Measurements from ENCODE around the gene PROSER3. TPM values are rescaled to one million over a fixed set of nuclear protein-coding genes. Genes with fewer than 3 reads are reported as not detected.

Gene PROSER3
- polyA plus RNA-seq, 1 donor (not counting 4 experiments of a cell fraction or from before 2014, with no cell fraction given) = 5.5 TPM

- no peak overlapping the region for H2AFZ ChIP-seq (ENCODE audit: control insufficient read depth, low read length)
- no peaks in the 10 kb centered on the region for H3K9me1 ChIP-seq (ENCODE audit: control insufficient read depth, extremely low read depth, insufficient read depth, low read length)
- H3K4me1 ChIP-seq (ENCODE audit: control insufficient read depth, extremely low read depth, insufficient read depth, low read length) = no peaks in the 10 kb centered on the region
- TF ChIP-seq EZH2 (IDR thresholded peaks at IDR 0.05; ENCODE audit: low read length) = no peak
- no peak for TF ChIP-seq CTCF (optimal IDR thresholded peaks at IDR 0.05 in 1 of 3, IDR thresholded peaks at IDR 0.05 in 1 of 3, conservative IDR thresholded peaks at IDR 0.05 in 1 of 3; ENCODE audit: extremely low read depth in 1 of 3, insufficient read depth in 2 of 3, low read length in 3 of 3)
- no peak overlapping the region for H3K27ac ChIP-seq (ENCODE audit: control insufficient read depth, insufficient read depth, low read length)
- no peak overlapping the region for H3K4me2 ChIP-seq (ENCODE audit: control insufficient read depth, extremely low read depth, insufficient read depth, low read depth, low read length)
- dilution Hi-C loops (cut with MboI; ENCODE audit: extremely low pct_ligation_motif_present, low sequenced_read_pairs) = no loop called here
- FAIRE-seq = no peak
- H4K20me1 ChIP-seq (ENCODE audit: control insufficient read depth, extremely low read depth, insufficient read depth, low read length) = no peaks in the 10 kb centered on the region
- no peak overlapping the region for H3K9ac ChIP-seq (ENCODE audit: control insufficient read depth, extremely low read depth, insufficient read depth, low read length)
- H3K27me3 ChIP-seq (ENCODE audit: control insufficient read depth, extremely low read depth, insufficient read depth, low read length) = no peaks in the 10 kb centered on the region
- H3K4me3 ChIP-seq (ENCODE audit: control insufficient read depth in 2 of 3, extremely low read depth in 1 of 3, insufficient read depth in 2 of 3, low read depth in 1 of 3, low read length in 3 of 3) = no peak overlapping the region
- H3K36me3 ChIP-seq (ENCODE audit: control insufficient read depth in 2 of 2, extremely low read depth in 1 of 2, insufficient read depth in 2 of 2, low read length in 2 of 2) = peaks cover 62 to 72% of the 10 kb centered on the region in 2 experiments
- no peak for DNase-seq (ENCODE audit: low read depth, low spot score)
- no peaks in the 10 kb centered on the region for H3K9me3 ChIP-seq (ENCODE audit: control insufficient read depth, low read depth, low read length)
- H3K79me2 ChIP-seq (ENCODE audit: control insufficient read depth, insufficient read depth, low read length) = peaks cover 5% of the 10 kb centered on the region
Observed at GRCh38 chr19:35727956-35728706, 29.8 kb upstream of the PROSER3 start.

- no peak for TF ChIP-seq CTCF (optimal IDR thresholded peaks at IDR 0.05 in 1 of 3, IDR thresholded peaks at IDR 0.05 in 1 of 3, conservative IDR thresholded peaks at IDR 0.05 in 1 of 3; ENCODE audit: extremely low read depth in 1 of 3, insufficient read depth in 2 of 3, low read length in 3 of 3)
- TF ChIP-seq EZH2 (IDR thresholded peaks at IDR 0.05; ENCODE audit: low read length) = no peak
- Histone ChIP-seq H3K36me3 (ENCODE audit: control insufficient read depth in 2 of 2, extremely low read depth in 1 of 2, insufficient read depth in 2 of 2, low read length in 2 of 2) (peaks cover 64 to 75% of the 10 kb centered on the region in 2 experiments), H3K79me2 (ENCODE audit: control insufficient read depth, insufficient read depth, low read length) (peaks cover 4% of the 10 kb centered on the region), H3K9me1 (ENCODE audit: control insufficient read depth, extremely low read depth, insufficient read depth, low read length) (no peaks in the 10 kb centered on the region), H3K4me1 (ENCODE audit: control insufficient read depth, extremely low read depth, insufficient read depth, low read length) (no peaks in the 10 kb centered on the region), H3K9me3 (ENCODE audit: control insufficient read depth, low read depth, low read length) (no peaks in the 10 kb centered on the region), H3K4me3 (ENCODE audit: control insufficient read depth in 2 of 3, extremely low read depth in 1 of 3, insufficient read depth in 2 of 3, low read depth in 1 of 3, low read length in 3 of 3) (no peak overlapping the region), H3K4me2 (ENCODE audit: control insufficient read depth, extremely low read depth, insufficient read depth, low read depth, low read length) (no peak overlapping the region), H3K27ac (ENCODE audit: control insufficient read depth, insufficient read depth, low read length) (no peak overlapping the region), H2AFZ (ENCODE audit: control insufficient read depth, low read length) (no peak overlapping the region), H3K9ac (ENCODE audit: control insufficient read depth, extremely low read depth, insufficient read depth, low read length) (no peak overlapping the region), H3K27me3 (ENCODE audit: control insufficient read depth, extremely low read depth, insufficient read depth, low read length) (no peaks in the 10 kb centered on the region), H4K20me1 (ENCODE audit: control insufficient read depth, extremely low read depth, insufficient read depth, low read length) (no peaks in the 10 kb centered on the region)
- dilution Hi-C loops (cut with MboI; ENCODE audit: extremely low pct_ligation_motif_present, low sequenced_read_pairs) = no loop called here
- FAIRE-seq (no peak), DNase-seq (ENCODE audit: low read depth, low spot score) (no peak)
Observed at GRCh38 chr19:35729021-35729420, 29.0 kb upstream of the PROSER3 start.

Data from keratinocyte (primary cell).